NB4 (cell line): Measurements from ENCODE around the gene SOX9.
"Not testable (repeated sequence)": the region's sequence is repeated elsewhere in the genome, so short reads cannot be mapped to it uniquely, and the experiment has no call there.

Source experiments
- CTCF ChIP-seq: IDR thresholded peaks from one replicate; pipeline ENCODE4 v1.5.1; 2012; ENCODE audit warnings: low read depth, low read length
- POLR2A ChIP-seq: IDR thresholded peaks from 2 replicates; pipeline ENCODE4 v1.6.1; 2011; ENCODE audit warnings: mild to moderate bottlenecking; ENCODE audit not compliant: insufficient read length; ENCODE audit errors: extremely low read depth

- not testable (repeated sequence) for TF ChIP-seq CTCF, POLR2A
Measured at GRCh38 chr17:72111926-72112325, 8.9 kb upstream of the SOX9 start.
